ENCODE measurements around the gene C19orf53. TPM values are rescaled to one million over a fixed set of nuclear protein-coding genes. Genes with fewer than 3 reads are reported as not detected.
A peak's percentile ranks its signal among the peaks of the same experiment; 100 is the strongest.

The C19orf53 gene
- polyA plus RNA-seq, 1 donor (not counting 4 experiments of a cell fraction or from before 2014, with no cell fraction given): 143 TPM

- Histone ChIP-seq H3K27ac (ENCODE audit: control insufficient read depth, insufficient read depth, low read length) (no peak overlapping the region), H2AFZ (ENCODE audit: control insufficient read depth, low read length) (no peak overlapping the region), H3K4me2 (ENCODE audit: control insufficient read depth, extremely low read depth, insufficient read depth, low read depth, low read length) (no peak overlapping the region), H3K79me2 (ENCODE audit: control insufficient read depth, insufficient read depth, low read length) (no peaks in the 10 kb centered on the region), H3K4me3 (ENCODE audit: control insufficient read depth in 2 of 3, extremely low read depth in 1 of 3, insufficient read depth in 2 of 3, low read depth in 1 of 3, low read length in 3 of 3) (no peak overlapping the region), H3K9ac (ENCODE audit: control insufficient read depth, extremely low read depth, insufficient read depth, low read length) (no peak overlapping the region), H4K20me1 (ENCODE audit: control insufficient read depth, extremely low read depth, insufficient read depth, low read length) (no peaks in the 10 kb centered on the region), H3K36me3 (ENCODE audit: control insufficient read depth in 2 of 2, extremely low read depth in 1 of 2, insufficient read depth in 2 of 2, low read length in 2 of 2) (peaks cover 8 to 14% of the 10 kb centered on the region in 2 experiments), H3K9me3 (ENCODE audit: control insufficient read depth, low read depth, low read length) (no peaks in the 10 kb centered on the region), H3K27me3 (ENCODE audit: control insufficient read depth, extremely low read depth, insufficient read depth, low read length) (no peaks in the 10 kb centered on the region), H3K9me1 (ENCODE audit: control insufficient read depth, extremely low read depth, insufficient read depth, low read length) (no peaks in the 10 kb centered on the region), H3K4me1 (ENCODE audit: control insufficient read depth, extremely low read depth, insufficient read depth, low read length) (peaks cover 3% of the 10 kb centered on the region)
- FAIRE-seq (no peak), DNase-seq (ENCODE audit: low read depth, low spot score) (no peak)
- TF ChIP-seq CTCF (optimal IDR thresholded peaks at IDR 0.05 in 1 of 3, IDR thresholded peaks at IDR 0.05 in 1 of 3, conservative IDR thresholded peaks at IDR 0.05 in 1 of 3; ENCODE audit: extremely low read depth in 1 of 3, insufficient read depth in 2 of 3, low read length in 3 of 3): peak in 1 of 3 experiments; percentile 33
- no peak for TF ChIP-seq EZH2 (IDR thresholded peaks at IDR 0.05; ENCODE audit: low read length)
- dilution Hi-C loops (cut with MboI; ENCODE audit: extremely low pct_ligation_motif_present, low sequenced_read_pairs): no loop called here
Measured at GRCh38 chr19:13804830-13805683, 30.8 kb downstream of the C19orf53 start.

- no peak overlapping the region for H2AFZ ChIP-seq (ENCODE audit: control insufficient read depth, low read length)
- H3K79me2 ChIP-seq (ENCODE audit: control insufficient read depth, insufficient read depth, low read length): no peaks in the 10 kb centered on the region
- no peak overlapping the region for H3K27ac ChIP-seq (ENCODE audit: control insufficient read depth, insufficient read depth, low read length)
- peaks cover 3% of the 10 kb centered on the region for H3K4me1 ChIP-seq (ENCODE audit: control insufficient read depth, extremely low read depth, insufficient read depth, low read length)
- DNase-seq (ENCODE audit: low read depth, low spot score) (no peak), FAIRE-seq (no peak)
- H3K4me2 ChIP-seq (ENCODE audit: control insufficient read depth, extremely low read depth, insufficient read depth, low read depth, low read length): no peak overlapping the region
- no peaks in the 10 kb centered on the region for H3K9me1 ChIP-seq (ENCODE audit: control insufficient read depth, extremely low read depth, insufficient read depth, low read length)
- H3K9ac ChIP-seq (ENCODE audit: control insufficient read depth, extremely low read depth, insufficient read depth, low read length): no peak overlapping the region
- H3K27me3 ChIP-seq (ENCODE audit: control insufficient read depth, extremely low read depth, insufficient read depth, low read length): no peaks in the 10 kb centered on the region
- no peaks in the 10 kb centered on the region for H4K20me1 ChIP-seq (ENCODE audit: control insufficient read depth, extremely low read depth, insufficient read depth, low read length)
- TF ChIP-seq CTCF (optimal IDR thresholded peaks at IDR 0.05 in 1 of 3, IDR thresholded peaks at IDR 0.05 in 1 of 3, conservative IDR thresholded peaks at IDR 0.05 in 1 of 3; ENCODE audit: extremely low read depth in 1 of 3, insufficient read depth in 2 of 3, low read length in 3 of 3): no peak
- no peak for TF ChIP-seq EZH2 (IDR thresholded peaks at IDR 0.05; ENCODE audit: low read length)
- dilution Hi-C loops (cut with MboI; ENCODE audit: extremely low pct_ligation_motif_present, low sequenced_read_pairs): no loop called here
- H3K9me3 ChIP-seq (ENCODE audit: control insufficient read depth, low read depth, low read length): no peaks in the 10 kb centered on the region
- no peak overlapping the region for H3K4me3 ChIP-seq (ENCODE audit: control insufficient read depth in 2 of 3, extremely low read depth in 1 of 3, insufficient read depth in 2 of 3, low read depth in 1 of 3, low read length in 3 of 3)
- peaks cover 8 to 14% of the 10 kb centered on the region in 2 experiments for H3K36me3 ChIP-seq (ENCODE audit: control insufficient read depth in 2 of 2, extremely low read depth in 1 of 2, insufficient read depth in 2 of 2, low read length in 2 of 2)
Measured at GRCh38 chr19:13806728-13807127, 32.5 kb downstream of the C19orf53 start.
